ENCODE measurements around the gene ELF2.
"Not testable (repeated sequence)": the region's sequence is repeated elsewhere in the genome, so short reads cannot be mapped to it uniquely, and the experiment has no call there.

The ELF2 gene

DNA sequence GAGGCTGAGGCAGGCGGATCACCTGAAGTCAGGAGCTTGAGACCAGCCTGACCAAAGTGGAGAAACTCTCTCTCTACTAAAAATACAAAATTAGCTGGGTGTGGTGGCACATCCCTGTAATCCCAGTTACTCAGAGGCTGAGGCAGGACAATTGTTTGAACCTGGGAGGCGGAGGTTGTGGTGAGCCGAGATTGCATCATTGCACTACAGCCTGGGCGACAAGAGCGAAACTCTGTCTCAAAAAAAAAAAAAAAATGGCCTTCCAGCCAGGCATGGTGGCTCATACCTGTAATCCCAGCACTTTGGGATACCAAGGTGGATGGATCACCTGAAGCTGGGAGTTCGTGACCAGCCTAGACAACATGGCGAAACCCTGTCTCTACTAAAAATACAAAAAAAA is 168.7 kb downstream of the ELF2 start:
- not testable (repeated sequence) for H3K27me3 ChIP-seq (ENCODE audit: control insufficient read depth, insufficient read depth, low read length); H3K4me1 ChIP-seq (ENCODE audit: control insufficient read depth, insufficient read depth, low read length); H3K36me3 ChIP-seq (ENCODE audit: control insufficient read depth, insufficient read depth, low read length); H3K4me3 ChIP-seq (ENCODE audit: low read length); H3K9me3 ChIP-seq (ENCODE audit: control insufficient read depth, low read length); H3K9ac ChIP-seq (ENCODE audit: low read length)

- no peak overlapping the region for H3K9ac ChIP-seq (ENCODE audit: low read length)
- no peaks in the 10 kb centered on the region for H3K27me3 ChIP-seq (ENCODE audit: control insufficient read depth, insufficient read depth, low read length)
- no peaks in the 10 kb centered on the region for H3K9me3 ChIP-seq (ENCODE audit: control insufficient read depth, low read length)
- peaks cover 6% of the 10 kb centered on the region for H3K4me1 ChIP-seq (ENCODE audit: control insufficient read depth, insufficient read depth, low read length)
- H3K4me3 ChIP-seq (ENCODE audit: low read length): no peak overlapping the region
- no peaks in the 10 kb centered on the region for H3K36me3 ChIP-seq (ENCODE audit: control insufficient read depth, insufficient read depth, low read length)
Observed at GRCh38 chr4:139007640-139008039, 169.4 kb downstream of the ELF2 start.

Measured in mucosa of stomach (tissue), 1 donor.